ENCODE data around the gene MALL.
"Not testable (repeated sequence)": the region's sequence is repeated elsewhere in the genome, so short reads cannot be mapped to it uniquely, and the experiment has no call there.

MALL gene

DNA sequence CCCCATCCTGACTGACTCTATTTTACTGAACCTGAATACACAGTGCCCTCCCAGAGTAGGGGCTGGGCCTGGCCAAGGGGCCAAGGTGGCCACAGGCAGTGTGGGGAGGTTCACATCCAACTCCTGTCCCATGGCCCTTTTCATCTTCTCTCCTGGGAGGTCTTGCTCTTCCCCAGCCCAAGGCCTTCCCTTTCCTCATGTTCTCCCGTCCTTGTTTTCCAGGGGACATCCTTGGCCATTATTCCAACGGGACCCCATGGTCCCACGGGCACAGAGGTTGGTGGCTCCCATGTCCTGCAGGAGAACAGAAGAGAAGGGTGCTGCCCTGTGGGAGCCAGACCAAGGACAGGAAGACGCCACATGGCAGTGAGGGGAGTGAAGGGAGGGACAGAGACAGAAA, 10.4 kb downstream of the MALL start:
- TF ChIP-seq, protein P1, sequence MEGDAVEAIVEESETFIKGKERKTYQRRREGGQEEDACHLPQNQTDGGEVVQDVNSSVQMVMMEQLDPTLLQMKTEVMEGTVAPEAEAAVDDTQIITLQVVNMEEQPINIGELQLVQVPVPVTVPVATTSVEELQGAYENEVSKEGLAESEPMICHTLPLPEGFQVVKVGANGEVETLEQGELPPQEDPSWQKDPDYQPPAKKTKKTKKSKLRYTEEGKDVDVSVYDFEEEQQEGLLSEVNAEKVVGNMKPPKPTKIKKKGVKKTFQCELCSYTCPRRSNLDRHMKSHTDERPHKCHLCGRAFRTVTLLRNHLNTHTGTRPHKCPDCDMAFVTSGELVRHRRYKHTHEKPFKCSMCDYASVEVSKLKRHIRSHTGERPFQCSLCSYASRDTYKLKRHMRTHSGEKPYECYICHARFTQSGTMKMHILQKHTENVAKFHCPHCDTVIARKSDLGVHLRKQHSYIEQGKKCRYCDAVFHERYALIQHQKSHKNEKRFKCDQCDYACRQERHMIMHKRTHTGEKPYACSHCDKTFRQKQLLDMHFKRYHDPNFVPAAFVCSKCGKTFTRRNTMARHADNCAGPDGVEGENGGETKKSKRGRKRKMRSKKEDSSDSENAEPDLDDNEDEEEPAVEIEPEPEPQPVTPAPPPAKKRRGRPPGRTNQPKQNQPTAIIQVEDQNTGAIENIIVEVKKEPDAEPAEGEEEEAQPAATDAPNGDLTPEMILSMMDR (IDR thresholded peaks at IDR 0.05; ENCODE audit: low read depth, low read length): no peak
- H3K4me3 ChIP-seq (ENCODE audit: low read depth, low read length): no peak overlapping the region

DNA sequence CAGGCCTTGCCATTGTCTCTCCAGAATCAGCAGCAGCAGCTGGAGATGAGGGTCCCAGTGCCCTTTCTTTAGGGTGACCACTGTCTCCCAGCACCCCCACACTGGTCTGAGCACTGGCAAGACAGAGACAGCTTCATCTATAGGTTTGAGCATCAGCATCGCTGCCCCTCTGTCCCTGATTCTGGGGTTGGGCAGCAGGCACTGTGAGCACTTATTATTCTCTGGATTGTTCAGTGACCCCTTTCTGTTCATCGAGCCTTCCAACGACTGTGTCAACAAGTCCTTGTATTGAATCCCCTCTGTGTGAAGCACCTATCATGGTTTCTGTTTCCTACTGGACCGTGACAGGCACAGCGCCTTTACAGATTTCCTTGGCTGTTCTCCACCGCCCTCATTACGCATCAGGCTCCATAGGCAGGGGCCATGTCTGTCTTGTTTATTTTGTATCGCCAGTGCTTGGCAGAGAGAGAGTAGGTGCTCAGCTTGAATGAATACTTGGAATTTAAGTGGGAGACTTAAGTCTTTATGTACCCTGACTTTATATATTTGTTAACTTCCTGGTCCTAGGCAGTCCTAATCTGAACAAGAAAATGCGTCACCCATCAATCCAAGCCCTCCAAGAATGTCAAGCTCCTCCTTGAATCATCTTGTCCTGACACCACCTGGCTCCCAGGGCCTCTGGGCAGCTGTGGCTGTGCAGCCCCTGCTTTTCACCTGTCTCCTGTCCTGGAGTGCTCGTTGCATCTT, 11.4 kb downstream of the MALL start:
- TF ChIP-seq, protein P1 (IDR thresholded peaks at IDR 0.05; ENCODE audit: low read depth, low read length): no peak
- no peak overlapping the region for H3K4me3 ChIP-seq (ENCODE audit: low read depth, low read length)

GRCh38 chr2:110103061-110103961, 12.3 kb downstream of the MALL start:
- H3K4me3 ChIP-seq (ENCODE audit: low read depth, low read length): no peak overlapping the region
- TF ChIP-seq, protein P1 (IDR thresholded peaks at IDR 0.05; ENCODE audit: low read depth, low read length): no peak

GRCh38 chr2:110101901-110102803, 13.5 kb downstream of the MALL start:
- H3K4me3 ChIP-seq (ENCODE audit: low read depth, low read length): peak overlapping the region; percentile 32
- TF ChIP-seq, protein P1 (IDR thresholded peaks at IDR 0.05; ENCODE audit: low read depth, low read length): no peak

- TF ChIP-seq, protein P1 (IDR thresholded peaks at IDR 0.05; ENCODE audit: low read depth, low read length): no peak
- peak overlapping the region; percentile 32 for H3K4me3 ChIP-seq (ENCODE audit: low read depth, low read length)
These were observed 14.3 kb downstream of the MALL start for GRCh38 chr2:110101280-110101844.

GRCh38 chr2:110100880-110101279, 14.7 kb downstream of the MALL start:
- not testable (repeated sequence) for H3K4me3 ChIP-seq (ENCODE audit: low read depth, low read length)

- TF ChIP-seq, protein P1 (IDR thresholded peaks at IDR 0.05; ENCODE audit: low read depth, low read length): no peak
- no peak overlapping the region for H3K4me3 ChIP-seq (ENCODE audit: low read depth, low read length)
These were observed 15.1 kb downstream of the MALL start for GRCh38 chr2:110100480-110100879.
